ENCODE measurements around the gene VAV1.
A peak's percentile ranks its signal among the peaks of the same experiment; 100 is the strongest.
"Not testable (repeated sequence)": the region's sequence is repeated elsewhere in the genome, so short reads cannot be mapped to it uniquely, and the experiment has no call there.

Gene VAV1

DNA sequence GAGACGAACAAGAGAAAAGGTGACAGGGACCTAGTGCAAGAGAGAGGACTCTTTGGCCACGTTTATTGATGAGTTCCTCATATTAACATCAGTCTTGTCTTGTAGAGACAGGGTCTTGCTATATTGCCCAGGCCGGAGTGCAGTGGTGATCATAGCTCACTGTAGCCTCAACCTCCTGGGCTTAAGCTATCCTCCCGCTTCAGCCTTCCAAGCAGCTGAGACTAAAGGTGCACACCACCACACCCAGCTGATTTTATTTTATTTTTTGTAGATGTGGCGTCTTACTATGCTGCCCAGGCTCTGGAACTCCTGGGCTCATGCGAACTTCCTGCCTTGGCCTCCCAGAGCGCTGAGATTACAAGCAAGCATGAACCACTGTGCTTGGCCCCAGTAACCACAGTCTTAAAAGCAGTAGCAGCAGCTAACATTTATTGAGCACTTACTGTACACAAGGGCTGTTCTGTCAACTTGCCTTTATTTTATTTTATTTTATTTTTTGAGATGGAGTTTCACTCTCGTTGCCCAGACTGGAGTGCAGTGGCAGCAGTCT is 4.2 kb upstream of the VAV1 start:
- H4K20me1 ChIP-seq (ENCODE audit: insufficient read depth, low read length), result no peaks in the 10 kb centered on the region
- peak overlapping the region; percentile 100 for H3K4me2 ChIP-seq (ENCODE audit: low read length)
- peak overlapping the region; percentile 81 for H3K4me3 ChIP-seq (ENCODE audit: low read depth, low read length, poor library complexity, severe bottlenecking)
- peak overlapping the region; percentile 66 for H3K27ac ChIP-seq (ENCODE audit: low read depth, low read length, poor library complexity, severe bottlenecking)
- H3K36me3 ChIP-seq (ENCODE audit: insufficient read depth, low read length), result no peaks in the 10 kb centered on the region
- H3K9ac ChIP-seq (ENCODE audit: low read length), result peak overlapping the region; percentile 49; the same call in 1 of the 2 replicates
- peaks cover 6% of the 10 kb centered on the region; the same call in 1 of the 2 replicates for H3K79me2 ChIP-seq (ENCODE audit: insufficient read depth, low read length)
- H3K4me1 ChIP-seq (ENCODE audit: insufficient read depth, low read length, severe bottlenecking), result peaks cover 32% of the 10 kb centered on the region
- no peak for TF ChIP-seq EZH2 (IDR thresholded peaks at IDR 0.05; ENCODE audit: borderline replicate concordance, low read length)
- TF ChIP-seq, protein P1, sequence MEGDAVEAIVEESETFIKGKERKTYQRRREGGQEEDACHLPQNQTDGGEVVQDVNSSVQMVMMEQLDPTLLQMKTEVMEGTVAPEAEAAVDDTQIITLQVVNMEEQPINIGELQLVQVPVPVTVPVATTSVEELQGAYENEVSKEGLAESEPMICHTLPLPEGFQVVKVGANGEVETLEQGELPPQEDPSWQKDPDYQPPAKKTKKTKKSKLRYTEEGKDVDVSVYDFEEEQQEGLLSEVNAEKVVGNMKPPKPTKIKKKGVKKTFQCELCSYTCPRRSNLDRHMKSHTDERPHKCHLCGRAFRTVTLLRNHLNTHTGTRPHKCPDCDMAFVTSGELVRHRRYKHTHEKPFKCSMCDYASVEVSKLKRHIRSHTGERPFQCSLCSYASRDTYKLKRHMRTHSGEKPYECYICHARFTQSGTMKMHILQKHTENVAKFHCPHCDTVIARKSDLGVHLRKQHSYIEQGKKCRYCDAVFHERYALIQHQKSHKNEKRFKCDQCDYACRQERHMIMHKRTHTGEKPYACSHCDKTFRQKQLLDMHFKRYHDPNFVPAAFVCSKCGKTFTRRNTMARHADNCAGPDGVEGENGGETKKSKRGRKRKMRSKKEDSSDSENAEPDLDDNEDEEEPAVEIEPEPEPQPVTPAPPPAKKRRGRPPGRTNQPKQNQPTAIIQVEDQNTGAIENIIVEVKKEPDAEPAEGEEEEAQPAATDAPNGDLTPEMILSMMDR (IDR thresholded peaks at IDR 0.05; ENCODE audit: low read length), result no peak
- no peak overlapping the region for H2AFZ ChIP-seq (ENCODE audit: low read length)
- H3F3A ChIP-seq (ENCODE audit: insufficient read depth, low read length), result 0 out of 2 replicates have a peak, but pooled peaks cover 4% of the 10 kb centered on the region
- no peaks in the 10 kb centered on the region for H3K9me2 ChIP-seq (ENCODE audit: low read depth, low read length)
- H3K27me3 ChIP-seq (ENCODE audit: insufficient read depth, low read length), result no peaks in the 10 kb centered on the region
- no peaks in the 10 kb centered on the region for H3K9me3 ChIP-seq (ENCODE audit: low read length)

DNA sequence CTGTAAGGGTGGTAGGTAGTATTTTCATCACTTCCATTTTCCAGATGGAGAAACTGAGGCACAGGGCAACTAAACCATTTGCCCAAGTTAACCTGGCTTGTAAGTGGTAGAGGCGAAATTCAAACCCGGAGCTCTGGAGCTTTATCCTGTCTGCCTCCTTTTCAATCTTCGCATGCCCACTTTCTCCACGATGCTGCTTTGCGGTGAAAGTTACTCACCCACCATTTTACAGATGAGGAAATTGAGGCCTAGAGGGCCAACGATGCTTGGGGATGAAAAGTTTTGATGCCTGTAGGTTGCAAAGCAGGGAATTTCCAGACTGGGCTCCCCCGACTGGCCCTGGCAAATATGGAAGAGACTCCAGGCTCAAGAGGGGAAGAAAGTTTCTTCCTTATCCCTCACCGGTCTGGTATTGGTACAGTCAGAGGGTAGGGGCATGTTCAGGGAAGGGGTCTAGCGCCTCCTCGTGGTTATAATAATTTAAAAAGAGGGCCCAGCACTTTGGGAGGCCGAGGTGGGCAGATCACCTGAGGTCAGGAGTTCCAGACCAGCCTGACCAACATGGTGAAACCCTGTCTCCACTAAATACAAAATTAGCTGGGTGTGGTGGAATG is 3.4 kb upstream of the VAV1 start:
- H3K4me1 ChIP-seq (ENCODE audit: insufficient read depth, low read length, severe bottlenecking), result peaks cover 34% of the 10 kb centered on the region
- no peak overlapping the region for H3K4me2 ChIP-seq (ENCODE audit: low read length)
- peak overlapping the region; percentile 66 for H3K27ac ChIP-seq (ENCODE audit: low read depth, low read length, poor library complexity, severe bottlenecking)
- no peaks in the 10 kb centered on the region for H4K20me1 ChIP-seq (ENCODE audit: insufficient read depth, low read length)
- no peak overlapping the region for H2AFZ ChIP-seq (ENCODE audit: low read length)
- H3K27me3 ChIP-seq (ENCODE audit: insufficient read depth, low read length), result no peaks in the 10 kb centered on the region
- TF ChIP-seq EZH2 (IDR thresholded peaks at IDR 0.05; ENCODE audit: borderline replicate concordance, low read length), result no peak
- TF ChIP-seq, protein P1 (IDR thresholded peaks at IDR 0.05; ENCODE audit: low read length), result peak; percentile 59
- no peak overlapping the region for H3K9ac ChIP-seq (ENCODE audit: low read length)
- peaks cover 13% of the 10 kb centered on the region for H3K79me2 ChIP-seq (ENCODE audit: insufficient read depth, low read length)
- H3K9me3 ChIP-seq (ENCODE audit: low read length), result no peaks in the 10 kb centered on the region
- H3K36me3 ChIP-seq (ENCODE audit: insufficient read depth, low read length), result no peaks in the 10 kb centered on the region
- H3K9me2 ChIP-seq (ENCODE audit: low read depth, low read length), result no peaks in the 10 kb centered on the region
- 0 out of 2 replicates have a peak, but pooled peaks cover 4% of the 10 kb centered on the region for H3F3A ChIP-seq (ENCODE audit: insufficient read depth, low read length)
- no peak overlapping the region for H3K4me3 ChIP-seq (ENCODE audit: low read depth, low read length, poor library complexity, severe bottlenecking)

DNA sequence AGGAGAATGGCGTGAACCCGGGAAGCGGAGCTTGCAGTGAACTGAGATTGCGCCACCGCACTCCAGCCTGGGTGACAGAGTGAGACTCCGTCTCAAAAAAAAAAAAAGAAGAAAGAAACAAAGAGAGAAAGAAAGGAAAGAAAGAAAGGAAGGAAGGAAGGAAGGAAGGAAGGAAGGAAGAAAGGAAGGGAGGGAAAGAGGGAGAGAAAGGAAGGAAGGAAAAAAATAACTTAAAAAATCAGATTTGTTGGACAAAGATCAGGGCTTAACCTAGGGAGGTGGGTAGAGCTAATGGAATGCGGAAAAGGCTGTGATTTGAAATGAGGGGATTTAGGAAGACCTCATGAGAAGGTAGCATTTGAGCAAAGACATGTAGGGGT is 870 bp upstream of the VAV1 start:
- H2AFZ ChIP-seq (ENCODE audit: low read length); H3F3A ChIP-seq (ENCODE audit: insufficient read depth, low read length); H3K9me3 ChIP-seq (ENCODE audit: low read length); H3K27ac ChIP-seq (ENCODE audit: low read depth, low read length, poor library complexity, severe bottlenecking); H3K4me3 ChIP-seq (ENCODE audit: low read depth, low read length, poor library complexity, severe bottlenecking); H3K9ac ChIP-seq (ENCODE audit: low read length); H3K27me3 ChIP-seq (ENCODE audit: insufficient read depth, low read length); H4K20me1 ChIP-seq (ENCODE audit: insufficient read depth, low read length); H3K4me2 ChIP-seq (ENCODE audit: low read length); H3K9me2 ChIP-seq (ENCODE audit: low read depth, low read length): not testable (repeated sequence)
- H3K79me2 ChIP-seq (ENCODE audit: insufficient read depth, low read length), result peaks cover 30% of the 10 kb centered on the region
- peaks cover 30% of the 10 kb centered on the region for H3K4me1 ChIP-seq (ENCODE audit: insufficient read depth, low read length, severe bottlenecking)
- peaks cover 15% of the 10 kb centered on the region for H3K36me3 ChIP-seq (ENCODE audit: insufficient read depth, low read length)
